ENCODE data around the gene THSD7B. TPM values are rescaled to one million over a fixed set of nuclear protein-coding genes. Genes with fewer than 3 reads are reported as not detected.

The THSD7B gene
- total RNA-seq, 6 donors from 2014 or later, result 0.47 TPM; not detected in 5

- no peaks in the 10 kb centered on the region for H3K27me3 ChIP-seq
- no peak overlapping the region for H3K4me3 ChIP-seq
- no peak overlapping the region for H3K27ac ChIP-seq
- ATAC-seq (ENCODE audit: low FRiP score in 2 of 2), result no peak
- H3K4me1 ChIP-seq, result no peaks in the 10 kb centered on the region
- H3K9me3 ChIP-seq, result no peaks in the 10 kb centered on the region
- DNase-seq, result no peak
- TF ChIP-seq POLR2A (IDR thresholded peaks at IDR 0.05) (no peak), POLR2AphosphoS5 (IDR thresholded peaks at IDR 0.05) (no peak), EP300 (IDR thresholded peaks at IDR 0.05) (no peak), CTCF (IDR thresholded peaks at IDR 0.05) (no peak)
- no peaks in the 10 kb centered on the region for H3K36me3 ChIP-seq
Measured at GRCh38 chr2:137449454-137449853, 684.1 kb downstream of the THSD7B start.

GRCh38 chr2:137454886-137455285 lies 689.5 kb downstream of the THSD7B start:
- H3K9me3 ChIP-seq, result no peaks in the 10 kb centered on the region

GRCh38 chr2:137467246-137467862 lies 702.0 kb downstream of the THSD7B start:
- TF ChIP-seq EP300 (IDR thresholded peaks at IDR 0.05), result no peak
- peak in 5 of 6 experiments; percentile 27 to 65 (median 43) for TF ChIP-seq CTCF (IDR thresholded peaks at IDR 0.05)
- Histone ChIP-seq H3K9me3 (no peaks in the 10 kb centered on the region), H3K4me3 (no peak overlapping the region), H3K36me3 (no peaks in the 10 kb centered on the region), H3K27me3 (no peaks in the 10 kb centered on the region), H3K4me1 (no peaks in the 10 kb centered on the region), H3K27ac (no peak overlapping the region)
- DNase-seq (peak in 1 of 2 donors; percentile 23), ATAC-seq (ENCODE audit: low FRiP score in 2 of 2) (peak; percentile 34 to 46)
- 39 to 45% methylated on average over 3 of the region's 3 CpGs for WGBS, 2 donors

More at GRCh38 chr2:137454886-137455285, 689.5 kb downstream of the THSD7B start:
- Histone ChIP-seq H3K4me3 (no peak overlapping the region), H3K4me1 (no peaks in the 10 kb centered on the region), H3K27me3 (no peaks in the 10 kb centered on the region), H3K36me3 (no peaks in the 10 kb centered on the region), H3K27ac (no peak overlapping the region)
- no peak for TF ChIP-seq POLR2A (IDR thresholded peaks at IDR 0.05)
- TF ChIP-seq POLR2AphosphoS5 (IDR thresholded peaks at IDR 0.05), result no peak
- no peak for TF ChIP-seq CTCF (IDR thresholded peaks at IDR 0.05)
- TF ChIP-seq EP300 (IDR thresholded peaks at IDR 0.05), result no peak
- no peak for DNase-seq
- 56 to 65% methylated on average over 2 of the region's 2 CpGs for WGBS, 2 donors
- ATAC-seq (ENCODE audit: low FRiP score in 2 of 2), result no peak

GRCh38 chr2:137493261-137493660 lies 727.9 kb downstream of the THSD7B start:
- no peaks in the 10 kb centered on the region for H3K36me3 ChIP-seq
- H3K9me3 ChIP-seq, result no peaks in the 10 kb centered on the region
- ATAC-seq (ENCODE audit: low FRiP score in 2 of 2), result no peak
- TF ChIP-seq CTCF (IDR thresholded peaks at IDR 0.05) (no peak), POLR2AphosphoS5 (IDR thresholded peaks at IDR 0.05) (no peak), POLR2A (IDR thresholded peaks at IDR 0.05) (no peak), EP300 (IDR thresholded peaks at IDR 0.05) (no peak)
- no peaks in the 10 kb centered on the region for H3K4me1 ChIP-seq
- no peaks in the 10 kb centered on the region for H3K27me3 ChIP-seq
- WGBS, 2 donors, result 49 to 69% methylated on average over 5 of the region's 5 CpGs
- H3K27ac ChIP-seq, result no peak overlapping the region
- H3K4me3 ChIP-seq, result no peak overlapping the region
- DNase-seq, result no peak

GRCh38 chr2:137500599-137500998 lies 735.3 kb downstream of the THSD7B start:
- H3K4me3 ChIP-seq, result no peak overlapping the region
- no peaks in the 10 kb centered on the region for H3K9me3 ChIP-seq
- 86 to 92% methylated on average over 3 of the region's 3 CpGs for WGBS, 2 donors
- H3K27ac ChIP-seq, result no peak overlapping the region
- no peaks in the 10 kb centered on the region for H3K27me3 ChIP-seq
- no peak for TF ChIP-seq POLR2A (IDR thresholded peaks at IDR 0.05)
- no peak for TF ChIP-seq POLR2AphosphoS5 (IDR thresholded peaks at IDR 0.05)
- TF ChIP-seq EP300 (IDR thresholded peaks at IDR 0.05), result no peak
- no peak for TF ChIP-seq CTCF (IDR thresholded peaks at IDR 0.05)
- no peaks in the 10 kb centered on the region for H3K36me3 ChIP-seq
- H3K4me1 ChIP-seq, result no peaks in the 10 kb centered on the region
- no peak for ATAC-seq (ENCODE audit: low FRiP score in 2 of 2)
- DNase-seq, result no peak

All from upper lobe of left lung (tissue), 6 donors.